GM06990 (cell line): ENCODE data around the gene CREG1.

Source experiments
- DNase-seq: peaks from one replicate; pipeline ENCODE4 v3.0.0-alpha.2; 2011; ENCODE audit not compliant: insufficient read length; ENCODE audit errors: extremely low read depth
- H3K27me3 ChIP-seq: replicated peaks from 2 replicates; pipeline ENCODE4 v1.6.0; 2011; ENCODE audit warnings: low read length; ENCODE audit not compliant: control insufficient read depth, insufficient read depth
- H3K36me3 ChIP-seq: 2 replicates; pipeline ENCODE4 v1.5.1; 2011; ENCODE audit warnings: low read length; ENCODE audit not compliant: control insufficient read depth, insufficient read depth
- H3K4me3 ChIP-seq: replicated peaks from 2 replicates; pipeline ENCODE4 v1.5.1; 2011; ENCODE audit warnings: low read depth, mild to moderate bottlenecking, control low read depth, low read length
- TF ChIP-seq, protein P1 (sequence below): IDR thresholded peaks from 2 replicates; pipeline ENCODE4 v1.5.1; 2011; ENCODE audit warnings: low read length, control low read depth, mild to moderate bottlenecking, inconsistent platforms; ENCODE audit not compliant: insufficient read depth, poor library complexity, severe bottlenecking

The CREG1 gene

DNA sequence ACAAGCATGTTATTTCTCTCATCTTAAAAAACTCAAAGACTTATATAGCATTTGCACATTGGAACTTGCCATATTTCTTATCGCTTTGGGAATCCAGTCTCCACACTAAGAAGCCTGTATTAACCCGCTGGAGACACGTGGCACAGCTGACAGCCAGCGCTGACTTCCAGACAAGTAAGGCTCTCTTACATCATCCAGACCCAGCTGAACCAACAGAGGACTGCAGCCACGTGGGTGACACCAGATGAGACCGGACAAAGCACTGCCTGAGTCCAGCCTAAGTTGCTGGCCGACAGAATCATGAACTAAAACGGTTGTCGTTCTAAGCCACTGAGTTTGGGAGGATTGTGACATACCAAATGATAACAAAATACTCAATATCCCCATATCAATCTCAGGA is 28.9 kb downstream of the CREG1 start:
- Histone ChIP-seq H3K4me3 (no peak overlapping the region), H3K36me3 (no peaks in the 10 kb centered on the region), H3K27me3 (no peaks in the 10 kb centered on the region)
- TF ChIP-seq, protein P1, sequence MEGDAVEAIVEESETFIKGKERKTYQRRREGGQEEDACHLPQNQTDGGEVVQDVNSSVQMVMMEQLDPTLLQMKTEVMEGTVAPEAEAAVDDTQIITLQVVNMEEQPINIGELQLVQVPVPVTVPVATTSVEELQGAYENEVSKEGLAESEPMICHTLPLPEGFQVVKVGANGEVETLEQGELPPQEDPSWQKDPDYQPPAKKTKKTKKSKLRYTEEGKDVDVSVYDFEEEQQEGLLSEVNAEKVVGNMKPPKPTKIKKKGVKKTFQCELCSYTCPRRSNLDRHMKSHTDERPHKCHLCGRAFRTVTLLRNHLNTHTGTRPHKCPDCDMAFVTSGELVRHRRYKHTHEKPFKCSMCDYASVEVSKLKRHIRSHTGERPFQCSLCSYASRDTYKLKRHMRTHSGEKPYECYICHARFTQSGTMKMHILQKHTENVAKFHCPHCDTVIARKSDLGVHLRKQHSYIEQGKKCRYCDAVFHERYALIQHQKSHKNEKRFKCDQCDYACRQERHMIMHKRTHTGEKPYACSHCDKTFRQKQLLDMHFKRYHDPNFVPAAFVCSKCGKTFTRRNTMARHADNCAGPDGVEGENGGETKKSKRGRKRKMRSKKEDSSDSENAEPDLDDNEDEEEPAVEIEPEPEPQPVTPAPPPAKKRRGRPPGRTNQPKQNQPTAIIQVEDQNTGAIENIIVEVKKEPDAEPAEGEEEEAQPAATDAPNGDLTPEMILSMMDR, result no peak
- DNase-seq, result no peak

DNA sequence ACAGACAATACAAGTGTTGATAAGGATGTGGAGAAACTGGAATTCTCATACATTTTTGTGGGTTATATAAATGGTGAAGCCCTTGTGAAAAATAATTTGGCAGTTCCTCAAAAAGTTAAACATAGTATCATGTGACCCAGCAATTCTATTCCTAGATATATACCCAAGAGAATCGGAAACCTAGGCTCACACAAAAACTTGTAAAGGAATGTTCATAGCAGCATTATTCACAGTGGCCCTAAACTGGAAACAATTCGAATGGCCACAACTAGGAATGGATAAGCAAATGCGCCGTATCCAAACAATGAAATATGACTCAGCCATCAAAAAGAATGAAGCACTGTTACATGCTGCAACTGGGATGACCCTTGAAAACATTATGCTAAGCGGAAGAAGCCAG is 31.3 kb downstream of the CREG1 start:
- Histone ChIP-seq H3K36me3 (no peaks in the 10 kb centered on the region), H3K4me3 (no peak overlapping the region), H3K27me3 (no peaks in the 10 kb centered on the region)
- DNase-seq, result no peak
- TF ChIP-seq, protein P1, result no peak

DNA sequence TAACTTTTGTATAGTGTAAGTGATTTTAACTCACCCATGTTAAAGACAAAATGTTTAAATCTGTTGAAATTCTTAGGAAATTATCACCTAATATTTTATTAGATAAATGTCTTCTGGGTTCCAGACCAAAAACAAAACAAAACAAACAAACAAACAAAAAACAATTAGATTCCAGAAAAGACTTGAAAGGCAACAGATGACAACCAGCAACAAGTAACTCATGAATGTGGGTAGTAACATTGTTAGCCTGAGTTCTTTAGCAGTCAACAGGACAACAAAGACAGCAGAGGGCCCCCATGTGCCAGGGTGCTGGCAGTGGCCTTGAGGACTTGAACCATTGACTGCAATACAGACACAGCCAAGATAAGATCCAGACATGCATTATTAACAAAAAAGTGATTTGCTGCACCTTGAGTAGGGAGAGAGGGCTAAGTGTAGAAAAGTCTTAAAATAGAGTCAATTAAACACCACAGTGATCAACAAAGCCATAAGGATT is 32.8 kb downstream of the CREG1 start:
- Histone ChIP-seq H3K36me3 (no peaks in the 10 kb centered on the region), H3K4me3 (no peak overlapping the region), H3K27me3 (no peaks in the 10 kb centered on the region)
- no peak for DNase-seq
- TF ChIP-seq, protein P1, result no peak

DNA sequence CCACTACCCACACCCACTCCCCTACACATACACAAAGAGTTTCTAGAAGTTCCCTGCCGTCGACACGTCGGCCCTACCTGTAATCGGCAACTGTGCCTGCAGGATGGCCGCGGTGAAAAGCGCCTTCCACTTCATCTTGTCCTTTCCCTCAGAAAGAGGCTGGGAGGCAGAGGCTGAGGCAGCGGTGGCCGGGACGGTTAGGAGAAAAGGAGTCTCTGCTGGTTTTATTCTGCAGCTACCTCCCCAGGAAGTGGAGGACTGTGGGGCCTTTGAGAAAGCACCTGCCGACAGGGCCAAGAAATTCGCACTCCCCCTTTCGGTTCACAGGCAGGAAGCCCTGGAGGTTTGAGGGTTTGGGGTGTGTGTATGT is 35.2 kb downstream of the CREG1 start, which contains the start of gene CD247:
Gene CD247, minus strand, starts transcription at position 199 of the 370 bp plus-strand sequence. Its CDS starts 64 bp downstream, at position 135.
- H3K27me3 ChIP-seq, result no peaks in the 10 kb centered on the region
- H3K36me3 ChIP-seq, result no peaks in the 10 kb centered on the region
- TF ChIP-seq, protein P1, result no peak
- no peak within 1 kb of the TSS for H3K4me3 ChIP-seq
- no peak for DNase-seq

DNA sequence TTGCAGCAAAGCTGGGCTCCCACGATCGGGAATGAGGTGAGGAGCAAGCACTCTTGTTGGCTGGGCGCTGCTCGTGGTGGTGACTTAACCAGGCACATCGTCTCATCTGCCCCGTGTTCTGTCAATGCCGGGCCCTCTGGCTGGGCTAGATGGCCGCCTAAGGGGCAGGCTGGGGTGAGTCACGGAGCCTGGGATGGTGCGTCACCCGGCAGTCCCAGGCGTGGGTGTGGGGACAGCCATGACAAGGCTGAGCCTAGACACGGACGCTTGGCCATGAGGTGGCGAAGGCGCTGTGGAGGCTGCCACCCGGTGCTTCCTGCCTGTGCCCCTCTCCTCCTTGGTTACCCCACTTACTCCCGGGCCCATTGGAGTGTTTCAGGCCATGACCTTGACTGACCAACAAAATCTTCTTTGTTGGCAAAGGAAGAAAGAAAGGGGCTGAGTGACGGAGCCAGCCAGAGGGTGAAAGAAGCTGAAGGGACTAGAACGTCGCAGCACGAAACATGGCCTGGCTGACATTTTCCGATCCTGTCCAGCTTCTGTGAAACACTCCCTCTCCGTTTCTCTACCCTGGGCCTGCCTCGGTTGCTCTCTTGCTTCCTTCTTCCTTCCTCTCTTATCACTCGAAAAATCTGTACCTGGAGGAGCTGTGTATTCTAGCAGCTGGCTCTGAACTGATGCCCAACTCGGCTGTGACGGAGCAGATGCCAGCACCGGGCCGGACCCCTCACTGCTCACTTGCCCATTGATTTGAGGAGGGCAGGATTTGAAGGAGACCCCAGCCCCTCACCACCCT is 35.8 kb downstream of the CREG1 start:
- H3K27me3 ChIP-seq, result no peaks in the 10 kb centered on the region
- no peak overlapping the region for H3K4me3 ChIP-seq
- no peaks in the 10 kb centered on the region for H3K36me3 ChIP-seq
- TF ChIP-seq, protein P1, result no peak
- DNase-seq, result no peak
